Mucosa of rectum (tissue), 2 donors: ENCODE data around the gene C10orf67.
"Not testable (repeated sequence)": the region's sequence is repeated elsewhere in the genome, so short reads cannot be mapped to it uniquely, and the experiment has no call there.

Source experiments
- H3K27ac ChIP-seq, 2 donors: one replicate each; pipeline ENCODE4 v1.7.0; 2013; ENCODE audit warnings: inconsistent platforms in 2 of 2, low read depth in 2 of 2, low read length in 2 of 2
- H3K27me3 ChIP-seq, 2 donors: one replicate each; pipeline ENCODE4 v1.7.0; 2013; ENCODE audit warnings: low read length in 2 of 2; ENCODE audit not compliant: control insufficient read depth in 2 of 2, insufficient read depth in 2 of 2
- H3K36me3 ChIP-seq, 2 donors: one replicate each; pipeline ENCODE4 v1.7.0; 2013; ENCODE audit warnings: low read length in 2 of 2; ENCODE audit not compliant: control insufficient read depth in 2 of 2, insufficient read depth in 2 of 2
- H3K4me1 ChIP-seq, 2 donors: one replicate each; pipeline ENCODE4 v1.7.0; 2013; ENCODE audit warnings: low read length in 2 of 2, mild to moderate bottlenecking in 1 of 2; ENCODE audit not compliant: control insufficient read depth in 2 of 2, insufficient read depth in 2 of 2
- H3K4me3 ChIP-seq, 2 donors: one replicate each; pipeline ENCODE4 v1.7.0; 2013; ENCODE audit warnings: low read length in 2 of 2
- H3K9ac ChIP-seq, 2 donors: one replicate each; pipeline ENCODE4 v1.7.0; 2013; ENCODE audit warnings: low read length in 2 of 2, low read depth in 1 of 2, mild to moderate bottlenecking in 1 of 2
- H3K9me3 ChIP-seq, 2 donors: one replicate each; pipeline ENCODE4 v1.7.0; 2013; ENCODE audit warnings: low read length in 2 of 2; ENCODE audit not compliant: control insufficient read depth in 2 of 2
- donor health status: healthy.
- donor health status: Normal muscosa, but diverticular disease.

Gene C10orf67

DNA sequence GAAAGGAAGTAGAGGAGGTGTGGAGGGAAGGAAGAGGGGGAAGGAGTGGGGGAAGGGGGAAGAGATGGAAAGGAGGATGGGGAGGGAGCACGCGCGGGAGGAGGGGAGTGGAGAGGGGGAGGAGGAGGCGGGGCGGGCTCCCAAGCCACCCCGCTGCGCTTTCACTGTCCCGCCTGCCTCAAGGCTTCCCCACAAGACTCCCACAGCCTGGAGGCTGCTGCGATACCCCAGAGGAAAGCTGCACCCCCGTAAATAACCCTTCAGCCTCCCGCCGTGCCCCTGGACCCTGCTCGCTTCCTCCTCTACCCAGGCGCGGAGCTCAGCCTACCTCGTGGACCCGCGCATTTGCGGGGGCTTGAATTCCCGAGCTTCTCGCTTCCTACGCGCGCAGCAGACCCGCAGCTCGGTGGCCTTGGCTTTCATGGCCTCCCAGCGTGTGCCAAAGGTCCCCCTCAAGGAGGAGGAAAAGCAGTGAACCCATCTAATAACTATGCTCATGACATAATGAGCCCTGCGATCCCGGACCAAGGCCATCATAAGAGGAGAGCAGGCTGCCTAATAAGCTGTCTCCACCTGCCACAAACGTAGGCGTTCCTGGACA lies at the start of gene C10orf67:
Gene C10orf67, minus strand, starts transcription at position 557 of the 601 bp plus-strand sequence. Its CDS starts 23 bp downstream, at position 534.
- no peaks in the 10 kb centered on the region for H3K9me3 ChIP-seq
- H3K4me3 ChIP-seq = peak within 1 kb of the TSS; percentile 62 to 76
- peak within 1 kb of the TSS; percentile 47 to 53 for H3K9ac ChIP-seq
- peak within 1 kb of the TSS in 1 of 2 donors; percentile 23 for H3K27ac ChIP-seq
- peaks cover 2 to 3% of the 10 kb centered on the region in 2 donors for H3K27me3 ChIP-seq
- H3K4me1 ChIP-seq = peaks cover 5 to 6% of the 10 kb centered on the region in 2 donors
- H3K36me3 ChIP-seq = no peaks in the 10 kb centered on the region

GRCh38 chr10:23391821-23392220 lies 47.2 kb upstream of the C10orf67 start:
- Histone ChIP-seq H3K9me3 (no peaks in the 10 kb centered on the region), H3K9ac (no peak overlapping the region), H3K4me1 (no peaks in the 10 kb centered on the region), H3K27me3 (no peaks in the 10 kb centered on the region), H3K4me3 (no peak overlapping the region), H3K27ac (no peak overlapping the region), H3K36me3 (no peaks in the 10 kb centered on the region)

DNA sequence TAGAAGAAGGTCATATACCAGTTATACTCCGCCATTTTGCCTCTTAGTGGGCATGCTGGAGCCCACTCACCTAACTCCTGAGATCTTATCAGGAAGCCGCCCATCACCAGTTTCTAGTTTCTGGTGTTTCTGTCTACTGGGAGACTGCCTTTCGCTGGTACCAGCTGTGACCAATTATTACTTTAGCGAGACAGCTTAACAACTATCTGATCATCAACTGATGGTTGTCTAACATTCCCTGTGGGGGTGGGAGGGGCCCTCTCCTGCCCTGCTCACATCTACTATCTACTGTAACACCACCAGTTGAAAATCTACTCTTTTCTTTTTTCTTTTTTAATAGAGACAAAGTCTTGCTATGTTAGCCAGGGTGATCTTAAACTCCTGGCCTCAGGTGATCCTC lies 46.2 kb upstream of the C10orf67 start:
- Histone ChIP-seq H3K27ac (no peak overlapping the region), H3K9ac (no peak overlapping the region), H3K27me3 (no peaks in the 10 kb centered on the region), H3K4me3 (no peak overlapping the region), H3K36me3 (no peaks in the 10 kb centered on the region), H3K4me1 (no peaks in the 10 kb centered on the region), H3K9me3 (no peaks in the 10 kb centered on the region)

DNA sequence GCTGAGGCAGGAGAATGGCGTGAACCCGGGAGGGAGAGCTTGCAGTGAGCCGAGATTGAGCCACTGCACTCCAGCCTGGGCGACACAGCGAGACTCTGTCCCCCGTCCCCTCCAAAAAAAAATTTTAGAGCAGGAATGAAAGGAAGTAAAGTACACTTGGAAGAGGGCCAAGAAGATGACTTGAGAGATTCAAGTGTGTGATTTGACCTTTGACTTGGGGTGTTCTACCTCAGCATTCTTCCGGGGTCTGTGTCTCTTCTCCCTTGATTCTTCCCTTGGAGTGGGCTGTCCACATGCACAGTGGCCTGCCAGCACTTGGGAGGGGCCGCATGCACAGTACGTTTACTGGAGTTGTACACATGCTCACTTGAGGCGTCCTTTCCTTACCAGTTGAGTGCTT lies 45.8 kb upstream of the C10orf67 start:
- H3K9ac ChIP-seq, H3K36me3 ChIP-seq, H3K9me3 ChIP-seq, H3K4me3 ChIP-seq, H3K27ac ChIP-seq, H3K27me3 ChIP-seq, H3K4me1 ChIP-seq: not testable (repeated sequence)

DNA sequence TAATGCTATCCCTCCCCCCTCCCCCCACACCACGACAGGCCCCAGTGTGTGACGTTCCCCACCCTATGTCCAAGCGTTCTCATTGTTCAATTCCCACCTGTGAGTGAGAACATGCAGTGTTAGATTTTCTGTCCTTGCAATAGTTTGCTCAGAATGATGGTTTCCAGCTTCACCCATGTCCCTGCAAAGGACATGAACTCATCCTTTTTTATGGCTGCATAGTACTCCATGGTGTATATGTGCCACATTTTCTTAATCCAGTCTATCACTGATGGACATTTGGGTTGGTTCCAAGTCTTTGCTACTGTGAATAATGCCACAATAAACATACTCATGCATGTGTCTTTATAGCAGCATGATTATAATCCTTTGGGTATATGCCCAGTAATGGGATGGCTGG lies 42.9 kb upstream of the C10orf67 start:
- H3K36me3 ChIP-seq, H3K4me3 ChIP-seq, H3K4me1 ChIP-seq, H3K9ac ChIP-seq, H3K27me3 ChIP-seq, H3K27ac ChIP-seq, H3K9me3 ChIP-seq: not testable (repeated sequence)

- Histone ChIP-seq H3K27me3 (no peaks in the 10 kb centered on the region), H3K4me1 (no peaks in the 10 kb centered on the region), H3K36me3 (no peaks in the 10 kb centered on the region), H3K4me3 (no peak overlapping the region), H3K9ac (no peak overlapping the region), H3K27ac (no peak overlapping the region), H3K9me3 (no peaks in the 10 kb centered on the region)
Measured at GRCh38 chr10:23386052-23386451, 41.5 kb upstream of the C10orf67 start.

- no peak overlapping the region for H3K27ac ChIP-seq
- no peak overlapping the region for H3K4me3 ChIP-seq
- no peaks in the 10 kb centered on the region for H3K4me1 ChIP-seq
Measured at GRCh38 chr10:23384364-23384763, 39.8 kb upstream of the C10orf67 start.

GRCh38 chr10:23383637-23384036 lies 39.0 kb upstream of the C10orf67 start:
- Histone ChIP-seq H3K9ac (no peak overlapping the region), H3K4me3 (no peak overlapping the region), H3K27me3 (no peaks in the 10 kb centered on the region), H3K9me3 (no peaks in the 10 kb centered on the region), H3K36me3 (no peaks in the 10 kb centered on the region), H3K4me1 (no peaks in the 10 kb centered on the region), H3K27ac (no peak overlapping the region)

More at GRCh38 chr10:23384364-23384763, 39.8 kb upstream of the C10orf67 start:
- H3K9ac ChIP-seq = no peak overlapping the region
- H3K36me3 ChIP-seq = no peaks in the 10 kb centered on the region
- H3K27me3 ChIP-seq = no peaks in the 10 kb centered on the region
- no peaks in the 10 kb centered on the region for H3K9me3 ChIP-seq

DNA sequence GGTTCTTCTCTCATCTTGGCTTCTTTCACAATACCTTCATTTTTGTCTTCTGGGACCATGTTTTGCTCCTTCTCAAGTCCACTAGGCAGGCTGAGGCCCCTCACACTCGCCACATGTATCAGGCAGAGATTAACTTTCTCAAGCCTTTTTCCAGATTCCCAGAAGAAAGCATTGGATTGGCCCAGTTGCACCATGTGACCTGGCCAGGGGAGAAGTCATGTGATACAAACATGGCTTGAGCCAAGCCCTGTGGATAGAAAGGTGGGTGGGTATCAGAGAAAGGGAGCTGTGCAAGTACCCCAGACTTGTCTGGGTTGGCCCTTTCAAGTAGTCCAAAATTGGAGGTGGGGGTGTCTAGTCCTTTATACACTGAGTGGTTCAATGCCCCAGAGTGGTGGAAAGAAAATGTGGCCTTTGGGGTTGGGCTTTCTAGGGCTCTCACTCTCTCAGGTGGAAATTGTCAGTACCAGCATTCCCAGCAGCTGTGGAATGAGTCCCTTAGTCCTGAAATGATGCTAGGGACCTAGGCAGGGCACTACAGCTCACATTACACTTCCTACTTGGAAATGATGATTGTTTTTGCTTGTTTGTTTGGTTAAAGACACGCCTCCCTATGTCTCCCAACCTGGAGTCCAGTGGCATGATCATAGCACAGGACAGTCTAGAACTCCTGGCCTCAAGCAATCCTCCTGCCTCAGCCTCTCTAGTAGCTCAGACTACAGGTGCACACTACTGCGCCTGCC lies 36.9 kb upstream of the C10orf67 start:
- no peaks in the 10 kb centered on the region for H3K36me3 ChIP-seq
- no peak overlapping the region for H3K4me3 ChIP-seq
- H3K9me3 ChIP-seq = no peaks in the 10 kb centered on the region
- no peak overlapping the region for H3K27ac ChIP-seq
- H3K27me3 ChIP-seq = no peaks in the 10 kb centered on the region
- H3K9ac ChIP-seq = no peak overlapping the region
- H3K4me1 ChIP-seq = no peaks in the 10 kb centered on the region

DNA sequence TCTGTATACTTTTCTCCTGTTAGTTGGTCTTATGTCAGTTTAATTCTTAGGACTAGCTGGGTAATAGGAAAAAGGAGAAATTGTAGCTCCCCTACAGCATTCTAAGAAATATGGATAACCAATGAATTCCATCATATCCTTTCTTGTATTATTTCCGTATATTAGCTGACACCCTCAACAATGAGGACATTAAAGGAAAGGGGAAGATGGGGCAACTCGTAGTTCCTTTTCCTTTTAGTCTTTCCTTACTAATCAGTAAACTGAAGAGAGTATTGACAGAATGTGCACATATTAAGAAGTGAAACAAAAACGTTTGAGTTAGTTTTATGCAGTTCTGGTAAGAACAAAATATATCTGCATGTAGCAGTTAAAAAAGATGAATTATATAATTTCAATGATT lies 35.1 kb upstream of the C10orf67 start:
- Histone ChIP-seq H3K9me3 (no peaks in the 10 kb centered on the region), H3K4me3 (no peak overlapping the region), H3K36me3 (no peaks in the 10 kb centered on the region), H3K9ac (no peak overlapping the region), H3K27me3 (no peaks in the 10 kb centered on the region), H3K4me1 (no peaks in the 10 kb centered on the region), H3K27ac (no peak overlapping the region)
